HG02798 (cell line): ENCODE measurements around the gene VTN.

Experiments
- ATAC-seq: cut with Tn5 transposase; IDR thresholded peaks from one replicate; pipeline ENCODE4 v1.9.1; 2021; ENCODE audit warnings: mild to moderate bottlenecking; ENCODE audit not compliant: unreplicated experiment, poor library complexity

VTN gene

GRCh38 chr17:28370035-28370743, at the start of gene VTN:
Gene VTN (minus strand): TSS chr17:28370307. CDS start chr17:28370203, 104 bp downstream.
- no peak for ATAC-seq

- peak; percentile 48 for ATAC-seq
Observed at GRCh38 chr17:28416703-28417311, 46.7 kb upstream of the VTN start.

GRCh38 chr17:28415886-28416285, 45.8 kb upstream of the VTN start:
- no peak for ATAC-seq

GRCh38 chr17:28413804-28414203, 43.7 kb upstream of the VTN start:
- no peak for ATAC-seq

GRCh38 chr17:28412099-28412498, 42.0 kb upstream of the VTN start:
- ATAC-seq, result no peak

GRCh38 chr17:28407974-28408306, 37.8 kb upstream of the VTN start:
- ATAC-seq, result no peak

GRCh38 chr17:28407130-28407973, 37.2 kb upstream of the VTN start:
- ATAC-seq, result no peak

GRCh38 chr17:28406473-28406814, 36.3 kb upstream of the VTN start:
- ATAC-seq, result peak; percentile 8

GRCh38 chr17:28405632-28406472, 35.7 kb upstream of the VTN start, which contains the start of gene SLC46A1:
Gene SLC46A1 (minus strand): TSS chr17:28406212. CDS start chr17:28406114, 98 bp downstream.
- ATAC-seq, result peak; percentile 76

GRCh38 chr17:28404812-28405570, 34.9 kb upstream of the VTN start:
- ATAC-seq, result no peak

- ATAC-seq, result no peak
Observed at GRCh38 chr17:28404461-28404811, 34.3 kb upstream of the VTN start.

- no peak for ATAC-seq
Observed at GRCh38 chr17:28404007-28404406, 33.9 kb upstream of the VTN start.

GRCh38 chr17:28402844-28403243, 32.7 kb upstream of the VTN start:
- no peak for ATAC-seq

GRCh38 chr17:28402224-28402630, 32.1 kb upstream of the VTN start:
- no peak for ATAC-seq

GRCh38 chr17:28399808-28400207, 29.7 kb upstream of the VTN start:
- no peak for ATAC-seq

GRCh38 chr17:28398280-28398981, 28.3 kb upstream of the VTN start:
- ATAC-seq, result no peak

- no peak for ATAC-seq
Observed at GRCh38 chr17:28397687-28398279, 27.7 kb upstream of the VTN start.

- no peak for ATAC-seq
Observed at GRCh38 chr17:28397275-28397674, 27.2 kb upstream of the VTN start.
